T-helper 1 cell (primary cell): ENCODE measurements around the gene MB21D2.
"Not testable (repeated sequence)": the region's sequence is repeated elsewhere in the genome, so short reads cannot be mapped to it uniquely, and the experiment has no call there.

Experiments used
- DNase-seq, 5 donors: peaks; one replicate each; pipeline ENCODE4 v3.0.0-alpha.2; 2012 to 2020
- total RNA-seq, 4 donors: gene quantifications; one replicate each; lab custom pipeline; 2026; lab: John Stamatoyannopoulos, UW

MB21D2 gene
- total RNA-seq: 10.7 to 14.2 (median 12.3) reads per million in 4 donors

- DNase-seq: peak; percentile 32 to 85 (median 38)
Observed at GRCh38 chr3:192917404-192918274, at the start of gene MB21D2. TSS of gene MB21D2 (minus strand) at chr3:192917856. CDS start at chr3:192917840, 16 bp downstream.

- not testable (repeated sequence) for DNase-seq
Observed at GRCh38 chr3:192964959-192965719, 47.5 kb upstream of the MB21D2 start.

GRCh38 chr3:192959773-192960172 lies 42.1 kb upstream of the MB21D2 start:
- no peak for DNase-seq

GRCh38 chr3:192958219-192958872 lies 40.7 kb upstream of the MB21D2 start:
- DNase-seq: no peak

GRCh38 chr3:192957441-192958021 lies 39.9 kb upstream of the MB21D2 start:
- peak in 1 of 5 donors; percentile 41 for DNase-seq

GRCh38 chr3:192953926-192954325 lies 36.3 kb upstream of the MB21D2 start:
- DNase-seq: no peak

- DNase-seq: no peak
Observed at GRCh38 chr3:192947421-192947820, 29.8 kb upstream of the MB21D2 start.

GRCh38 chr3:192943393-192943792 lies 25.7 kb upstream of the MB21D2 start:
- no peak for DNase-seq

- no peak for DNase-seq
Observed at GRCh38 chr3:192942625-192943024, 25.0 kb upstream of the MB21D2 start.

GRCh38 chr3:192940129-192940528 lies 22.5 kb upstream of the MB21D2 start:
- DNase-seq: no peak

GRCh38 chr3:192935441-192935840 lies 17.8 kb upstream of the MB21D2 start:
- no peak for DNase-seq

GRCh38 chr3:192933779-192934460 lies 16.3 kb upstream of the MB21D2 start:
- DNase-seq: peak in 1 of 5 donors; percentile 16

GRCh38 chr3:192933259-192933658 lies 15.6 kb upstream of the MB21D2 start:
- no peak for DNase-seq

- no peak for DNase-seq
Observed at GRCh38 chr3:192931825-192932224, 14.2 kb upstream of the MB21D2 start.

GRCh38 chr3:192930577-192930976 lies 12.9 kb upstream of the MB21D2 start:
- no peak for DNase-seq

- DNase-seq: no peak
Observed at GRCh38 chr3:192929755-192930547, 12.3 kb upstream of the MB21D2 start.

- no peak for DNase-seq
Observed at GRCh38 chr3:192929146-192929545, 11.5 kb upstream of the MB21D2 start.

GRCh38 chr3:192928720-192929119 lies 11.1 kb upstream of the MB21D2 start:
- DNase-seq: no peak

GRCh38 chr3:192928016-192928415 lies 10.4 kb upstream of the MB21D2 start:
- no peak for DNase-seq

GRCh38 chr3:192927016-192927415 lies 9.4 kb upstream of the MB21D2 start:
- DNase-seq: no peak

GRCh38 chr3:192923731-192924130 lies 6.1 kb upstream of the MB21D2 start:
- no peak for DNase-seq
